CD14-positive monocyte (primary cell): ENCODE results near the gene GMEB2. TPM values are rescaled to one million over a fixed set of nuclear protein-coding genes. Genes with fewer than 3 reads are reported as not detected.

ENCODE experiments used
- DNase-seq, 3 donors: peaks; one replicate each; pipeline ENCODE4 v3.0.0-alpha.2; 2011 to 2022
- H2AFZ ChIP-seq: 2 replicates; pipeline ENCODE4 v1.6.0; 2012; ENCODE audit warnings: mild to moderate bottlenecking, low read depth, low read length, inconsistent platforms; ENCODE audit not compliant: insufficient read depth, poor library complexity, severe bottlenecking
- H3K27ac ChIP-seq, 2 donors: 1 replicate in 1 of 2; 2 replicates in 1 of 2; pipeline ENCODE4 v1.5.1; 2012 to 2013; ENCODE audit warnings: low read length in 2 of 2, control low read depth in 1 of 2, inconsistent platforms in 1 of 2, low read depth in 1 of 2, mild to moderate bottlenecking in 1 of 2
- H3K27me3 ChIP-seq, 2 donors: one replicate each; pipeline versions ENCODE4 v1.6.0 to v1.6.1; 2011 to 2013; ENCODE audit warnings: low read length in 2 of 2; ENCODE audit not compliant: control insufficient read depth in 2 of 2, insufficient read depth in 2 of 2
- H3K36me3 ChIP-seq, 2 donors: replicated peaks in 1 of 2; 1 replicate in 1 of 2; 2 replicates in 1 of 2; pipeline versions ENCODE4 v1.5.1 to v1.6.1; 2012 to 2013; ENCODE audit warnings: low read length in 2 of 2, control low read depth in 1 of 2, inconsistent platforms in 1 of 2, mild to moderate bottlenecking in 1 of 2; ENCODE audit not compliant: insufficient read depth in 2 of 2, control insufficient read depth in 1 of 2
- H3K4me1 ChIP-seq, 2 donors: 1 replicate in 1 of 2; 2 replicates in 1 of 2; pipeline versions ENCODE4 v1.5.1 to v1.6.1; 2012 to 2013; ENCODE audit warnings: low read length in 2 of 2, control low read depth in 1 of 2, inconsistent platforms in 1 of 2, mild to moderate bottlenecking in 1 of 2, moderate library complexity in 1 of 2; ENCODE audit not compliant: insufficient read depth in 2 of 2, control insufficient read depth in 1 of 2
- H3K4me2 ChIP-seq: replicated peaks from 2 replicates; pipeline ENCODE3; 2012; ENCODE audit warnings: low read length, moderate library complexity, mild to moderate bottlenecking; ENCODE audit not compliant: poor library complexity, severe bottlenecking; ENCODE audit errors: extremely low read depth
- H3K4me3 ChIP-seq, 3 experiments: fragments of 200-600 bp in 1 of 3; sonication (generic) in 1 of 3; replicated peaks in 1 of 3; 1 replicate in 2 of 3; 2 replicates in 1 of 3; pipeline ENCODE4 v1.5.1; 2011 to 2013; ENCODE audit warnings: low read length in 3 of 3, mild to moderate bottlenecking in 3 of 3, control low read depth in 2 of 3, low read depth in 2 of 3, inconsistent platforms in 1 of 3, moderate library complexity in 1 of 3
- H3K79me2 ChIP-seq: 2 replicates; pipeline ENCODE4 v1.6.0; 2012; ENCODE audit warnings: mild to moderate bottlenecking, control low read depth, inconsistent platforms, low read length, moderate library complexity; ENCODE audit not compliant: insufficient read depth
- H3K9ac ChIP-seq: 2 replicates; pipeline ENCODE4 v1.6.0; 2017; ENCODE audit warnings: low read length, mild to moderate bottlenecking; ENCODE audit not compliant: insufficient read depth, poor library complexity, severe bottlenecking
- H3K9me3 ChIP-seq, 2 donors: replicated peaks in 1 of 2; 1 replicate in 1 of 2; 2 replicates in 1 of 2; pipeline versions ENCODE4 v1.5.1 to v1.6.1; 2012 to 2013; ENCODE audit warnings: low read length in 2 of 2, control low read depth in 1 of 2; ENCODE audit not compliant: control insufficient read depth in 1 of 2, insufficient read depth in 1 of 2
- H4K20me1 ChIP-seq: 2 replicates; pipeline ENCODE4 v1.6.0; 2012; ENCODE audit warnings: mild to moderate bottlenecking, low read length, control low read depth, moderate library complexity; ENCODE audit not compliant: insufficient read depth
- H3K27ac Mint-ChIP-seq, 7 donors: one replicate each; pipeline ENCODE4 v1.8.0; 2020; ENCODE audit warnings: mild to moderate bottlenecking in 7 of 7, mixed read lengths in 7 of 7, moderate library complexity in 6 of 7, inconsistent platforms in 2 of 7
- H3K27me3 Mint-ChIP-seq, 3 donors: one replicate each; pipeline ENCODE4 v1.8.0; 2021 to 2022; ENCODE audit warnings: low read depth in 3 of 3, mild to moderate bottlenecking in 3 of 3, mixed read lengths in 3 of 3, moderate library complexity in 3 of 3, inconsistent platforms in 1 of 3
- H3K36me3 Mint-ChIP-seq, 2 donors: one replicate each; pipeline ENCODE4 v1.8.0; 2020; ENCODE audit warnings: mixed read lengths in 2 of 2, inconsistent platforms in 1 of 2, mild to moderate bottlenecking in 1 of 2
- H3K4me1 Mint-ChIP-seq: one replicate; pipeline ENCODE4 v1.8.0; 2020; ENCODE audit warnings: mild to moderate bottlenecking, mixed read lengths
- H3K4me3 Mint-ChIP-seq, 2 donors: one replicate each; pipeline ENCODE4 v1.8.0; 2020; ENCODE audit warnings: mild to moderate bottlenecking in 2 of 2, mixed read lengths in 2 of 2, moderate library complexity in 1 of 2
- H3K9me3 Mint-ChIP-seq, 7 donors: one replicate each; pipeline ENCODE4 v1.8.0; 2020 to 2022; ENCODE audit warnings: mixed read lengths in 7 of 7, mild to moderate bottlenecking in 6 of 7, moderate library complexity in 6 of 7, inconsistent platforms in 2 of 7
- CTCF ChIP-seq: fragments of 200-600 bp; IDR thresholded peaks from one replicate; pipeline ENCODE4 v1.8.0; 2022; ENCODE audit warnings: antibody characterized with exemption, mild to moderate bottlenecking
- WGBS: methylation state at CpG from one replicate; pipeline ENCODE4 v1.1.5; 2013; ENCODE audit warnings: missing lambda C conversion rate; ENCODE audit not compliant: insufficient coverage; 5-methylcytosine and 5-hydroxymethylcytosine counted together
- intact Hi-C, 2 donors: fragments of 100-400 bp; cut with micrococcal nuclease; formaldehyde crosslinking; loops; one replicate each; pipeline versions ENCODE4 v1.15.0 to v1.15.1; 2023
- polyA plus RNA-seq, 3 donors: library from polyadenylated mRNA; depleted of rRNA in 1 of 3; unstranded in 2 of 3; stranded (reverse) in 1 of 3; fragments of 300-500 nt in 2 of 3; fragments of >200 nt in 1 of 3; fragmentation: Illumina TruSeq in 2 of 3; gene quantifications; 1 replicate in 2 of 3; 2 replicates in 1 of 3; pipeline ENCODE4 v1.2.3, GENCODE V29; 2012 to 2021

Gene GMEB2
- polyA plus RNA-seq, 3 donors: 2.7 to 11.7 (median 3.8) TPM

GRCh38 chr20:63582382-63583063, 44.4 kb downstream of the GMEB2 start:
- Histone ChIP-seq H3K27me3 (peaks cover 0 to 22% of the 10 kb centered on the region in 2 donors), H3K9ac (no peak overlapping the region), H2AFZ (no peak overlapping the region), H3K79me2 (no peaks in the 10 kb centered on the region), H4K20me1 (no peaks in the 10 kb centered on the region), H3K4me2 (no peak overlapping the region), H3K9me3 (no peaks in the 10 kb centered on the region), H3K4me1 (peaks cover 6 to 8% of the 10 kb centered on the region in 2 donors), H3K27ac (no peak overlapping the region), H3K4me3 (no peak overlapping the region), H3K36me3 (no peaks in the 10 kb centered on the region)
- 92% methylated on average over 17 of the region's 23 CpGs for WGBS
- intact Hi-C loops: no loop called here
- peaks cover 11% of the 10 kb centered on the region for H3K4me1 Mint-ChIP-seq
- peaks cover 30 to 55% (median 35%) of the 10 kb centered on the region in 3 donors for H3K27me3 Mint-ChIP-seq
- peak overlapping the region in 1 of 7 donors; percentile 14 for H3K27ac Mint-ChIP-seq
- DNase-seq: no peak
- peaks cover 8 to 9% of the 10 kb centered on the region in 2 donors for H3K36me3 Mint-ChIP-seq
- no peak overlapping the region for H3K4me3 Mint-ChIP-seq
- no peak for TF ChIP-seq CTCF
- H3K9me3 Mint-ChIP-seq: peaks cover 0 to 4% (median 0%) of the 10 kb centered on the region in 7 donors

GRCh38 chr20:63580796-63581461, 46.0 kb downstream of the GMEB2 start:
- H3K4me1 ChIP-seq: peaks cover 6 to 7% of the 10 kb centered on the region in 2 donors
- no peaks in the 10 kb centered on the region for H3K36me3 ChIP-seq
- peaks cover 0 to 4% (median 0%) of the 10 kb centered on the region in 7 donors for H3K9me3 Mint-ChIP-seq
- H2AFZ ChIP-seq: no peak overlapping the region
- H3K27me3 ChIP-seq: peaks cover 0 to 29% of the 10 kb centered on the region in 2 donors
- peaks cover 0 to 2% of the 10 kb centered on the region in 2 donors for H3K36me3 Mint-ChIP-seq
- WGBS: 58% methylated on average over 9 of the region's 12 CpGs
- intact Hi-C loops: no loop called here
- peaks cover 43 to 68% (median 43%) of the 10 kb centered on the region in 3 donors for H3K27me3 Mint-ChIP-seq
- H4K20me1 ChIP-seq: no peaks in the 10 kb centered on the region
- H3K4me2 ChIP-seq: no peak overlapping the region
- no peaks in the 10 kb centered on the region for H3K9me3 ChIP-seq
- H3K4me1 Mint-ChIP-seq: peaks cover 7% of the 10 kb centered on the region
- peak; percentile 39 to 46 (median 42) for DNase-seq
- H3K79me2 ChIP-seq: no peaks in the 10 kb centered on the region
- peak overlapping the region in 1 of 7 donors; percentile 40 for H3K27ac Mint-ChIP-seq
- peak; percentile 41 for TF ChIP-seq CTCF
- H3K9ac ChIP-seq: no peak overlapping the region
- no peak overlapping the region for H3K4me3 ChIP-seq
- no peak overlapping the region for H3K27ac ChIP-seq
- H3K4me3 Mint-ChIP-seq: no peak overlapping the region
